Vagina (tissue), 2 donors: Measurements from ENCODE around the gene XKR8. TPM values are rescaled to one million over a fixed set of nuclear protein-coding genes. Genes with fewer than 3 reads are reported as not detected.

Source experiments
- DNase-seq, 2 donors: peaks; one replicate each; pipeline ENCODE4 v3.0.0-alpha.2; 2017; ENCODE audit errors: extremely low spot score in 2 of 2
- H3K27ac ChIP-seq: fragments of 200-600 bp; sonication (generic); one replicate; pipeline ENCODE4 v1.5.1; 2019
- H3K27me3 ChIP-seq: fragments of 200-600 bp; sonication (generic); one replicate; pipeline ENCODE4 v1.5.1; 2019
- H3K36me3 ChIP-seq, 2 donors: fragments of 200-600 bp; sonication (generic); one replicate each; pipeline ENCODE4 v1.5.1; 2017 to 2019
- H3K4me1 ChIP-seq: fragments of 200-600 bp; sonication (generic); one replicate; pipeline ENCODE4 v1.5.1; 2019
- H3K4me3 ChIP-seq, 2 donors: fragments of 200-600 bp; sonication (generic); 1 replicate in 1 of 2; 2 replicates in 1 of 2; pipeline ENCODE4 v1.5.1; 2016 to 2019
- H3K9me3 ChIP-seq: fragments of 200-600 bp; sonication (generic); one replicate; pipeline ENCODE4 v1.5.1; 2019
- CTCF ChIP-seq, 3 experiments: fragments of 450-650 bp in 2 of 3; fragments of 200-600 bp in 1 of 3; sonication (generic) in 1 of 3; IDR thresholded peaks; one replicate each; pipeline ENCODE4 v1.5.1; 2017 to 2019; ENCODE audit warnings: antibody characterized with exemption in 3 of 3, mild to moderate bottlenecking in 2 of 3, moderate library complexity in 2 of 3
- POLR2A ChIP-seq, 2 donors: fragments of 450-650 bp; IDR thresholded peaks; one replicate each; pipeline ENCODE4 v1.6.1; 2017; ENCODE audit warnings: antibody characterized with exemption in 2 of 2, mild to moderate bottlenecking in 2 of 2, moderate library complexity in 2 of 2
- POLR2AphosphoS5 ChIP-seq, 2 donors: sonication (generic); formaldehyde crosslinking; IDR thresholded peaks; one replicate each; pipeline ENCODE4 v1.9.0; 2017; ENCODE audit warnings: antibody characterized with exemption in 2 of 2, mild to moderate bottlenecking in 2 of 2, low read depth in 1 of 2; ENCODE audit not compliant: insufficient read depth in 1 of 2
- intact Hi-C: fragments of 100-400 bp; cut with DNase I; formaldehyde crosslinking; loops from one replicate; pipeline ENCODE4 v1.15.1; 2023
- total RNA-seq: library from RNA; depleted of rRNA; stranded (reverse); fragments of >200 nt; gene quantifications from one replicate; pipeline ENCODE4 v1.2.3, GENCODE V29; 2016

Gene XKR8
- 7.4 TPM for total RNA-seq

DNA sequence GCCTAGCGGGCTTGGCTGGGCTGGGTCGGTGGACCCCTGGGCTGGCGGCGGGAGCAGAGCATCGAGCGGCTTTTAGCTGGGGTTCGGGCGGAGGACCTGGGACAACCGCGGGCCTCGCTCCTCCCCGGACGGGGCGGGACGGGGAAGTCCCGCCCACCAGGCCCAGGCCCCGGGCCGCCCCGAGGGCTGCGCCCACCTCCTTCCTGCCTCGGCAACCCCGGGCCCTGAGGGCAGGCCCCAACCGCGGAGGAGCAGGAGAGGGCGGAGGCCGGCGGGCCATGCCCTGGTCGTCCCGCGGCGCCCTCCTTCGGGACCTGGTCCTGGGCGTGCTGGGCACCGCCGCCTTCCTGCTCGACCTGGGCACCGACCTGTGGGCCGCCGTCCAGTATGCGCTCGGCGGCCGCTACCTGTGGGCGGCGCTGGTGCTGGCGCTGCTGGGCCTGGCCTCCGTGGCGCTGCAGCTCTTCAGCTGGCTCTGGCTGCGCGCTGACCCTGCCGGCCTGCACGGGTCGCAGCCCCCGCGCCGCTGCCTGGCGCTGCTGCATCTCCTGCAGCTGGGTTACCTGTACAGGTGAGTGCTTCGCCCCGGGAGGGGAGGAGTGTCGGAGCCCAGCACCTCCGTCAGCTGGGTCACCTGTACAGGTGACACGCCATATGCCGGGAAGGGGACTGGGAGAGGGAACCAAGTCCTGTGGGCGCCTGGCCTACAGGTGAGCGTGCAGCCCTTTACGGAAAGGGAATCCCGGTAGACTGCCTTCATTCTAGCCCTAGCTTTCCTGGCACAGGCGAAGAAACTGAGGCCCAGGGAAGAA lies at the start of gene XKR8:
TSS of gene XKR8 (plus strand) at position 182 of the 812 bp plus-strand sequence. CDS start at position 279, 97 bp downstream.
- intact Hi-C loops: no loop called here
- peak within 1 kb of the TSS; percentile 57 to 63 for H3K4me3 ChIP-seq
- H3K4me1 ChIP-seq: peaks cover 30% of the 10 kb centered on the region
- H3K9me3 ChIP-seq: no peaks in the 10 kb centered on the region
- DNase-seq: no peak
- H3K36me3 ChIP-seq: no peaks in the 10 kb centered on the region
- no peaks in the 10 kb centered on the region for H3K27me3 ChIP-seq
- TF ChIP-seq CTCF (IDR thresholded peaks at IDR 0.05) (peak in 1 of 3 experiments; percentile 11), POLR2A (IDR thresholded peaks at IDR 0.05) (peak in 1 of 2 donors; percentile 25), POLR2AphosphoS5 (IDR thresholded peaks at IDR 0.05; ENCODE audit: insufficient read depth in 1 of 2, low read depth in 1 of 2) (peak in 1 of 2 donors; percentile 58)
- H3K27ac ChIP-seq: peak within 1 kb of the TSS; percentile 83

DNA sequence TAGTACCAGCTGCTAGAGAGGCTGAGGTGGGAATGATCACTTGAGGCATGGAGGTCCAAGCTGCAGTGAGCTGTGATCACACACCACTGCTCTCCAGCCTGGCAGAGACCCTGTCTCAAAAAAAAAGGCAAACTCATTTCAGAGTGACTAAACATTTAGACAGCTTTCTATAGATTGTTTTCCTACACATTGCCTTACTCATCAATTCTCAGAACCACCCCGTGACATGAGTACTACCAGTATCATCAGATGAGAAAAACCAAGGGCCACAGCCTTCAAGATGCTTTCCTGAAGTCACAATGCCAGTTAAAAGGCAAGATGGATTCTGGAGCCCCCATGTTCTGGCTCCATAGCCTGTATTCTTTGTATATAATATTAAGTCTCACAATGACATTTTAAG lies 47.3 kb upstream of the XKR8 start:
- no peak for DNase-seq
- Histone ChIP-seq H3K27me3 (no peaks in the 10 kb centered on the region), H3K4me3 (no peak overlapping the region), H3K4me1 (peaks cover 8% of the 10 kb centered on the region), H3K9me3 (no peaks in the 10 kb centered on the region), H3K36me3 (peaks cover 0 to 18% of the 10 kb centered on the region in 2 donors), H3K27ac (no peak overlapping the region)
- intact Hi-C loops: no loop called here
- TF ChIP-seq POLR2A (IDR thresholded peaks at IDR 0.05): no peak
- no peak for TF ChIP-seq POLR2AphosphoS5 (IDR thresholded peaks at IDR 0.05; ENCODE audit: insufficient read depth in 1 of 2, low read depth in 1 of 2)
- TF ChIP-seq CTCF (IDR thresholded peaks at IDR 0.05): no peak

DNA sequence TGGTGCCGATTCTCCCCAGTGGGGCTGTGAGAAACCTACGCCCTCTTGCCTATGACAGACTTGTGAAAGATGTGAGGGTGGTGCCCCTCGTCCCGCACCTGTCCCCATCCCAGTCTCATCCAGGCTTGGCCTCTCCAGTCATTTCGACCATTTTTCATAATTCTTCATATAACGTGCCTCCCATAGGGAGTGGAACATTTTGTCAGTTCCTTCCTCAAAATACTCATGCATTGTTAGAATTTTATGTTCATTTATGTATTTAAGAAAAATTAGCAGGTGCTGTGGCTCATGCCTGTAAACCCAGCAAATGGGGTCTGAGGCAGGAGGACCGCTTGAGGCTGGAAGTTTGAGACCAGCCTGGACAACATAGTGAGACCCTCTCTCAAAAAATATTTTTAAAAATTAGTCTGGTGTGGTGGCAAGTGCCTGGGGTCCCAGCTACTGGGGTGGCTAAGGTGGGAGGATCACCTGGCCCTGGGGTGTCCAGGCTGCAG lies 44.6 kb upstream of the XKR8 start:
- TF ChIP-seq POLR2A (IDR thresholded peaks at IDR 0.05): no peak
- no peak for TF ChIP-seq POLR2AphosphoS5 (IDR thresholded peaks at IDR 0.05; ENCODE audit: insufficient read depth in 1 of 2, low read depth in 1 of 2)
- no peak for TF ChIP-seq CTCF (IDR thresholded peaks at IDR 0.05)
- H3K4me3 ChIP-seq: peak overlapping the region; percentile 76 to 77
- peaks cover 0 to 10% of the 10 kb centered on the region in 2 donors for H3K36me3 ChIP-seq
- no peaks in the 10 kb centered on the region for H3K9me3 ChIP-seq
- H3K27me3 ChIP-seq: no peaks in the 10 kb centered on the region
- DNase-seq: no peak
- peak overlapping the region; percentile 78 for H3K27ac ChIP-seq
- H3K4me1 ChIP-seq: peaks cover 8% of the 10 kb centered on the region
- intact Hi-C loops: no loop called here

DNA sequence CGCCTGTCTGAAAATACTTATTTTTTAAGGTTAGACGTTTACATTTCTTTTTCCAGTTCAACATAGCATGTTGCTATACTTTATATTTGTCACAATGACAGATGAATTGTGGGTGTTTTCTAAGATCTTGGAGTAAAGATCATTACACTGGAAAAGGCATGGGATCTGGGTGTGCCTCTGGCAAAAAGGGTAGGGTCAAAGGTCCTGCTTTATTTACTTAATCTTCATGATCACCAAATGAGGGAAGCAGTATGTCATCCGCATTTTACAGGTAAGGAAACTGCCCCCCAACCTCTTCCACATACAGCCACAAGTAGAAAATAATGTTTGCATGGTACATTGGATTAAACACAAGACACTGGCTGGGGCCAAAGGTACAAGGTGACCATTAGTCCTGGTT lies 37.5 kb upstream of the XKR8 start:
- H3K36me3 ChIP-seq: no peaks in the 10 kb centered on the region
- H3K27me3 ChIP-seq: no peaks in the 10 kb centered on the region
- TF ChIP-seq POLR2A (IDR thresholded peaks at IDR 0.05): no peak
- no peak for TF ChIP-seq CTCF (IDR thresholded peaks at IDR 0.05)
- no peak for TF ChIP-seq POLR2AphosphoS5 (IDR thresholded peaks at IDR 0.05; ENCODE audit: insufficient read depth in 1 of 2, low read depth in 1 of 2)
- H3K9me3 ChIP-seq: no peaks in the 10 kb centered on the region
- intact Hi-C loops: no loop called here
- no peak overlapping the region for H3K4me3 ChIP-seq
- DNase-seq: no peak
- H3K4me1 ChIP-seq: no peaks in the 10 kb centered on the region
- H3K27ac ChIP-seq: no peak overlapping the region
